T follicular helper cell (primary cell): Measurements from ENCODE around the gene KIFC1.

Experiments
- DNase-seq: peaks from one replicate; pipeline ENCODE4 v3.0.0-alpha.2; 2020; ENCODE audit warnings: low read depth

KIFC1 gene

GRCh38 chr6:33441457-33441856 is 49.8 kb downstream of the KIFC1 start:
- DNase-seq: no peak

- no peak for DNase-seq
Observed at GRCh38 chr6:33442283-33442682, 50.7 kb downstream of the KIFC1 start.

- DNase-seq: no peak
Observed at GRCh38 chr6:33443025-33443424, 51.4 kb downstream of the KIFC1 start.

GRCh38 chr6:33443619-33444504 is 52.2 kb downstream of the KIFC1 start:
- no peak for DNase-seq

GRCh38 chr6:33445119-33445603 is 53.5 kb downstream of the KIFC1 start:
- no peak for DNase-seq

- DNase-seq: no peak
Observed at GRCh38 chr6:33446356-33446755, 54.7 kb downstream of the KIFC1 start.

GRCh38 chr6:33450434-33450833 is 58.8 kb downstream of the KIFC1 start:
- DNase-seq: no peak

GRCh38 chr6:33451606-33452005 is 60.0 kb downstream of the KIFC1 start:
- no peak for DNase-seq

- no peak for DNase-seq
Observed at GRCh38 chr6:33452496-33452895, 60.9 kb downstream of the KIFC1 start.

GRCh38 chr6:33453393-33454008 is 61.9 kb downstream of the KIFC1 start:
- DNase-seq: no peak

- peak; percentile 91 for DNase-seq
Observed at GRCh38 chr6:33454009-33454946, 62.7 kb downstream of the KIFC1 start, which contains the start of gene ZBTB9. ZBTB9 (plus strand) TSS chr6:33454576; CDS start chr6:33455101, 525 bp downstream.

- DNase-seq: no peak
Observed at GRCh38 chr6:33455051-33455450, 63.4 kb downstream of the KIFC1 start.

- DNase-seq: no peak
Observed at GRCh38 chr6:33456156-33456555, 64.5 kb downstream of the KIFC1 start.

GRCh38 chr6:33458676-33459075 is 67.1 kb downstream of the KIFC1 start:
- no peak for DNase-seq

GRCh38 chr6:33459226-33459625 is 67.6 kb downstream of the KIFC1 start:
- DNase-seq: no peak
